Measurements from ENCODE around the gene CCND2. TPM values are rescaled to one million over a fixed set of nuclear protein-coding genes. Genes with fewer than 3 reads are reported as not detected.

The CCND2 gene
- total RNA-seq: 19.3 and 107 TPM in 2 replicates

DNA sequence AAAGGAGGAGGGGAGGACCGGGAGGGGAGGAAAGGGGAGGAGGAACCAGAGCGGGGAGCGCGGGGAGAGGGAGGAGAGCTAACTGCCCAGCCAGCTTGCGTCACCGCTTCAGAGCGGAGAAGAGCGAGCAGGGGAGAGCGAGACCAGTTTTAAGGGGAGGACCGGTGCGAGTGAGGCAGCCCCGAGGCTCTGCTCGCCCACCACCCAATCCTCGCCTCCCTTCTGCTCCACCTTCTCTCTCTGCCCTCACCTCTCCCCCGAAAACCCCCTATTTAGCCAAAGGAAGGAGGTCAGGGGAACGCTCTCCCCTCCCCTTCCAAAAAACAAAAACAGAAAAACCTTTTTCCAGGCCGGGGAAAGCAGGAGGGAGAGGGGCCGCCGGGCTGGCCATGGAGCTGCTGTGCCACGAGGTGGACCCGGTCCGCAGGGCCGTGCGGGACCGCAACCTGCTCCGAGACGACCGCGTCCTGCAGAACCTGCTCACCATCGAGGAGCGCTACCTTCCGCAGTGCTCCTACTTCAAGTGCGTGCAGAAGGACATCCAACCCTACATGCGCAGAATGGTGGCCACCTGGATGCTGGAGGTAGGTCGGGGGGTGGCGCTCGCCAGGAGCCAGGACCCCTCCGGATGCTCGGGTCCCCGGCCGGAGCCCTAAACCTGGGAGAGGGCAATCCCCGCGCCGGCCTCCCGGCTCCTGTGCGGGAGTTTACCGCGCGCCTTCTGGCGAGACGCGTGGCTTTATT, at the start of gene CCND2:
TSS of gene CCND2 (plus strand) at position 111 of the 744 bp plus-strand sequence. CDS start at position 390, 279 bp downstream.

DNA sequence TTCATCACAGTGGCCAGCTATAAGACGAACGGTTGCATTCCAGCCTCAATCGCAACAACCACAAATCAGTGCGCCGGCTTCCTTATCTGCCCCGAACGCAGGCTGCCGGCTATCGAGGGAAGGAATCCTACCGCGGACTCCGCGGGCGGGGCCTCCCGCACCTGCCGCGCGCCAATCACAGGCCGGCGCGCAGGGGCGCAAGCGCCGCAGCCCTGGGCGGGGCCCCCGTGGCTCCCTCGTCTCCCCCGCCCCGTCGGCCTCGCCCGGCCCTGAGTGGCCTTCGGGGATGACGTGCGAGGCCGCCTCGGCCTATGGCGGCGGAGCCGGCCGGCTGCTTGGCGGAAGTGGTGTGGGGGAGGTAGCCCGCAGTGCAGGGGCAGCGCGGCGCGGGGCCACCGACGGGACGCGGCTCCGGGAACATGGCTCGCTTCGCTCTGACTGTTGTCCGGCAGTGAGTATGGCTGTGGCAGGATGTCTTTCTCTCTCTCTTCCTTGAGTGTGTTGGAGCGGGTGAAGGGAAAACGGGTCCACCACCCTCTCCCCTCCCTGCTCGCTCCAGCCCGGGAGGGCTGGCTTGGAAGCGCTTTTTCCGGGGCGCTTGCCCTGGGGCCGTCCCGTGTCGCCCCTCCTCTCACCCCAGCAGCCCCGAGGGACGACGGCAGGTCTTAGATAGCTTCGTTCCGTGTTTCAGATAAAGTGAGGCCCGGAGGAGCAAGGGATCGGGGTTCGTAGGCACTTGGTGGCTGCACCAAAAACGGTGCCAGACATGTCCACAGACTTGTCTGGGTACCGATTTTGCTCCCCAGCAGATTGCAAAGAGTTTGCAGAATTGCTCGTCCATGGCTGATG, 47.5 kb downstream of the CCND2 start, which contains the start of gene TIGAR:
TSS of gene TIGAR (plus strand) at position 361 of the 849 bp plus-strand sequence. CDS start at position 420, 59 bp downstream.

Other genes starting within 250 kb of the CCND2 start
- gene TIGAR, start 47.5 kb downstream of the CCND2 start, total RNA-seq: 15.5 and 19.3 TPM in 2 replicates
- not detected in 2 replicates for gene FGF23, start 106.0 kb downstream of the CCND2 start, total RNA-seq
- gene FGF6, start 172.1 kb downstream of the CCND2 start, total RNA-seq: not detected in 2 replicates

Measured in placental pericyte (primary cell).